K562 (cell line): ENCODE measurements around the gene MIER2.

Source experiments
- AFF4 ChIP-seq: sonication (generic); formaldehyde crosslinking; IDR thresholded peaks from 2 replicates; pipeline ENCODE4 v1.8.0; 2023; ENCODE audit warnings: mild to moderate bottlenecking, missing genetic modification reagents
- CHD2 ChIP-seq: IDR thresholded peaks from 2 replicates; pipeline ENCODE4 v1.6.1; 2011; ENCODE audit warnings: low read depth, low read length
- CREM ChIP-seq: IDR thresholded peaks from 2 replicates; pipeline ENCODE4 v1.6.1; 2014; ENCODE audit warnings: antibody characterized with exemption, low read depth
- EP300 ChIP-seq: IDR thresholded peaks from 2 replicates; pipeline ENCODE4 v1.6.1; 2012; ENCODE audit warnings: low read length, improper control_type of control experiment
- HDAC1 ChIP-seq, 2 experiments: fragments of 450-650 bp; IDR thresholded peaks; 2 replicates each; pipeline ENCODE4 v1.6.1; 2016 to 2017; ENCODE audit warnings: inconsistent platforms in 1 of 2, mild to moderate bottlenecking in 1 of 2, moderate library complexity in 1 of 2
- NFIC ChIP-seq: fragments of 450-650 bp; IDR thresholded peaks from 2 replicates; pipeline ENCODE4 v1.6.1; 2017; ENCODE audit warnings: mild to moderate bottlenecking, inconsistent platforms
- POLR2AphosphoS5 ChIP-seq: IDR thresholded peaks from 2 replicates; pipeline ENCODE4 v1.6.1; 2011; ENCODE audit warnings: mild to moderate bottlenecking, low read depth, low read length, moderate library complexity; ENCODE audit not compliant: control insufficient read depth, insufficient read depth
- ZFP91 ChIP-seq: sonication (generic); formaldehyde crosslinking; IDR thresholded peaks from 2 replicates; pipeline ENCODE4 v1.8.0; 2022; ENCODE audit warnings: mild to moderate bottlenecking, missing genetic modification reagents
- ZFX ChIP-seq: sonication (generic); formaldehyde crosslinking; IDR thresholded peaks from 2 replicates; pipeline ENCODE4 v1.8.0; 2022; ENCODE audit warnings: mild to moderate bottlenecking, missing genetic modification reagents, moderate library complexity
- ZNF512 ChIP-seq: IDR thresholded peaks from 2 replicates; pipeline ENCODE4 v1.6.1; 2016; ENCODE audit warnings: missing genetic modification characterization, missing compliant biosample characterization

GRCh38 chr19:313169-313987 is 31.2 kb downstream of the MIER2 start:
- TF ChIP-seq ZFX (CRISPR knock-in tag) (no peak), ZFP91 (CRISPR knock-in tag) (no peak), NFIC (no peak), ZNF512 (tag) (no peak), CREM (no peak), AFF4 (CRISPR knock-in tag) (no peak), HDAC1 (IDR thresholded peaks at IDR 0.05) (no peak), CHD2 (no peak), EP300 (no peak), POLR2AphosphoS5 (no peak)
